GM21360 (cell line): Measurements from ENCODE around the gene MID2.
"Not testable (repeated sequence)": the region's sequence is repeated elsewhere in the genome, so short reads cannot be mapped to it uniquely, and the experiment has no call there.

ENCODE experiments used
- ATAC-seq: cut with Tn5 transposase; IDR thresholded peaks from one replicate; pipeline ENCODE4 v1.9.1; 2021; ENCODE audit warnings: mild to moderate bottlenecking, moderate library complexity; ENCODE audit not compliant: unreplicated experiment

MID2 gene

GRCh38 chrX:107836958-107837357 is 11.3 kb downstream of the MID2 start:
- no peak for ATAC-seq

GRCh38 chrX:107840971-107841370 is 15.3 kb downstream of the MID2 start:
- no peak for ATAC-seq

- no peak for ATAC-seq
Observed at GRCh38 chrX:107842715-107843400, 17.2 kb downstream of the MID2 start.

GRCh38 chrX:107845625-107846024 is 20.0 kb downstream of the MID2 start:
- ATAC-seq: no peak

- ATAC-seq: no peak
Observed at GRCh38 chrX:107848591-107848990, 22.9 kb downstream of the MID2 start.

GRCh38 chrX:107849747-107850421 is 24.2 kb downstream of the MID2 start:
- no peak for ATAC-seq

GRCh38 chrX:107850422-107850765 is 24.7 kb downstream of the MID2 start:
- ATAC-seq: no peak

- ATAC-seq: no peak
Observed at GRCh38 chrX:107851215-107851614, 25.5 kb downstream of the MID2 start.

GRCh38 chrX:107851665-107852064 is 26.0 kb downstream of the MID2 start:
- not testable (repeated sequence) for ATAC-seq

- no peak for ATAC-seq
Observed at GRCh38 chrX:107856289-107856688, 30.6 kb downstream of the MID2 start.

GRCh38 chrX:107857041-107857440 is 31.4 kb downstream of the MID2 start:
- ATAC-seq: not testable (repeated sequence)

GRCh38 chrX:107857837-107858236 is 32.2 kb downstream of the MID2 start:
- ATAC-seq: no peak

GRCh38 chrX:107861056-107861455 is 35.4 kb downstream of the MID2 start:
- no peak for ATAC-seq

- no peak for ATAC-seq
Observed at GRCh38 chrX:107871136-107871535, 45.5 kb downstream of the MID2 start.

GRCh38 chrX:107878106-107878505 is 52.4 kb downstream of the MID2 start:
- no peak for ATAC-seq

GRCh38 chrX:107880054-107880610 is 54.5 kb downstream of the MID2 start:
- ATAC-seq: no peak

GRCh38 chrX:107894038-107894437 is 68.4 kb downstream of the MID2 start:
- ATAC-seq: no peak

- no peak for ATAC-seq
Observed at GRCh38 chrX:107902721-107903120, 77.1 kb downstream of the MID2 start.

GRCh38 chrX:107905366-107905765 is 79.7 kb downstream of the MID2 start:
- ATAC-seq: no peak

- no peak for ATAC-seq
Observed at GRCh38 chrX:107924136-107924746, 98.6 kb downstream of the MID2 start.

- ATAC-seq: no peak
Observed at GRCh38 chrX:107934262-107934661, 108.6 kb downstream of the MID2 start.

GRCh38 chrX:107935200-107935599 is 109.5 kb downstream of the MID2 start:
- no peak for ATAC-seq
